NAMALWA (cell line): ENCODE data around the gene NSMCE1.

Source experiments
- DNase-seq: peaks from one replicate; pipeline ENCODE4 v3.0.0-alpha.2; 2015; ENCODE audit warnings: low spot score

The NSMCE1 gene

GRCh38 chr16:27268376-27269299 lies at the start of gene NSMCE1:
Gene NSMCE1, minus strand, starts transcription at chr16:27268772. Its CDS starts 11,202 bp downstream, at chr16:27257570.
- DNase-seq, result peak; percentile 96

- DNase-seq, result no peak
These were observed 49.3 kb upstream of the NSMCE1 start for GRCh38 chr16:27317738-27318391.

- no peak for DNase-seq
These were observed 48.7 kb upstream of the NSMCE1 start for GRCh38 chr16:27317320-27317719.

GRCh38 chr16:27316038-27316680 lies 47.6 kb upstream of the NSMCE1 start:
- no peak for DNase-seq

GRCh38 chr16:27315333-27316037 lies 46.9 kb upstream of the NSMCE1 start:
- DNase-seq, result peak; percentile 49

GRCh38 chr16:27314986-27315332 lies 46.4 kb upstream of the NSMCE1 start:
- no peak for DNase-seq

GRCh38 chr16:27314161-27314723 lies 45.7 kb upstream of the NSMCE1 start:
- peak; percentile 58 for DNase-seq

GRCh38 chr16:27313422-27314160 lies 45.0 kb upstream of the NSMCE1 start, which contains the start of gene IL4R:
Gene IL4R, plus strand, starts transcription at chr16:27313974. Its CDS starts 26,230 bp downstream, at chr16:27340204.
- DNase-seq, result peak; percentile 46

- no peak for DNase-seq
These were observed 44.2 kb upstream of the NSMCE1 start for GRCh38 chr16:27312580-27313421.

- DNase-seq, result no peak
These were observed 43.3 kb upstream of the NSMCE1 start for GRCh38 chr16:27311897-27312303.

GRCh38 chr16:27311448-27311830 lies 42.9 kb upstream of the NSMCE1 start:
- no peak for DNase-seq

GRCh38 chr16:27310576-27311447 lies 42.2 kb upstream of the NSMCE1 start:
- no peak for DNase-seq

- no peak for DNase-seq
These were observed 40.2 kb upstream of the NSMCE1 start for GRCh38 chr16:27308792-27309191.

GRCh38 chr16:27305839-27306442 lies 37.4 kb upstream of the NSMCE1 start:
- no peak for DNase-seq

GRCh38 chr16:27304881-27305745 lies 36.5 kb upstream of the NSMCE1 start:
- no peak for DNase-seq

GRCh38 chr16:27304102-27304501 lies 35.5 kb upstream of the NSMCE1 start:
- no peak for DNase-seq

GRCh38 chr16:27303256-27304100 lies 34.9 kb upstream of the NSMCE1 start:
- DNase-seq, result no peak
